HCT116 (cell line): ENCODE measurements around the gene TK1. TPM values are rescaled to one million over a fixed set of nuclear protein-coding genes. Genes with fewer than 3 reads are reported as not detected.

Experiments used
- ATAC-seq: fragments of 200-7000 bp; cut with Tn5 transposase; 2 replicates; pipeline ENCODE4 v1.9.1; 2020; ENCODE audit warnings: mild to moderate bottlenecking, moderate library complexity
- BruUV-seq: library from RNA; stranded (reverse); fragments of 400-500 nt; replicated peaks from 2 replicates; lab custom pipeline; 2021; lab: Mats Ljungman, UMichigan
- CTCF ChIA-PET: fragments of 300-600 bp; sonication (Branson Sonifier 250); formaldehyde crosslinking; loops from one replicate; lab custom pipeline; 2021; ENCODE audit warnings: antibody characterized with exemption; lab: Charles Lee
- POLR2A ChIA-PET: fragments of 300-600, 350-600 bp; sonication (Branson Sonifier 250); formaldehyde crosslinking; loops from one replicate; lab custom pipeline; 2021; ENCODE audit warnings: antibody characterized with exemption; lab: Charles Lee
- RAD21 ChIA-PET, 2 experiments: fragments of 300-600 bp; sonication (Branson Sonifier 250); formaldehyde crosslinking; loops; one replicate each; lab custom pipeline; 2023; ENCODE audit warnings: low total read pairs in 2 of 2; ENCODE audit not compliant: uncharacterized antibody in 2 of 2, unreplicated experiment in 2 of 2, low non-redundant PET in 1 of 2; lab: Charles Lee
- DNase-seq: peaks from one replicate; pipeline ENCODE4 v3.0.0-alpha.2; 2010; ENCODE audit warnings: low read depth, low spot score
- H2AFZ ChIP-seq: fragments of 200-600 bp; shearing (Covaris generic), sonication (generic); 2 replicates; pipeline ENCODE4 v1.6.1; 2017; ENCODE audit warnings: low read depth, mixed run types, mixed read lengths, antibody characterized with exemption, low read length; ENCODE audit not compliant: poor library complexity, severe bottlenecking
- H3K27ac ChIP-seq: 2 replicates; pipeline ENCODE4 v1.5.1; 2012; ENCODE audit warnings: low read depth, low read length
- H3K27me3 ChIP-seq: fragments of 200-600 bp; sonication (generic); 2 replicates; pipeline ENCODE4 v1.6.1; 2016; ENCODE audit warnings: mixed run types, low read length, mixed read lengths; ENCODE audit not compliant: insufficient read depth
- H3K36me3 ChIP-seq, 2 experiments: fragments of 200-500 bp in 1 of 2; fragments of 200-600 bp in 1 of 2; sonication (Bioruptor generic) in 1 of 2; sonication (generic) in 1 of 2; 2 replicates each; pipeline versions ENCODE4 v1.5.1 to v1.6.1; 2014 to 2016; ENCODE audit warnings: low read length in 2 of 2, inconsistent platforms in 1 of 2, mixed read lengths in 1 of 2, mixed run types in 1 of 2; ENCODE audit not compliant: insufficient read depth in 2 of 2, control insufficient read depth in 1 of 2
- H3K4me1 ChIP-seq, 2 experiments: fragments of 200-600 bp in 1 of 2; sonication (generic) in 1 of 2; 2 replicates each; pipeline versions ENCODE4 v1.5.1 to v1.6.1; 2012 to 2017; ENCODE audit warnings: low read length in 2 of 2, inconsistent platforms in 1 of 2, mild to moderate bottlenecking in 1 of 2, mixed read lengths in 1 of 2, mixed run types in 1 of 2, moderate library complexity in 1 of 2; ENCODE audit not compliant: insufficient read depth in 2 of 2, control insufficient read depth in 1 of 2
- H3K4me2 ChIP-seq: fragments of 200-600 bp; sonication (generic); 2 replicates; pipeline ENCODE4 v1.6.1; 2017; ENCODE audit warnings: mixed run types, low read length, mixed read lengths
- H3K4me3 ChIP-seq, 2 experiments: fragments of 200-600 bp in 1 of 2; sonication (generic) in 1 of 2; replicated peaks in 1 of 2; 2 replicates each; pipeline ENCODE4 v1.5.1; 2011 to 2016; ENCODE audit warnings: low read length in 2 of 2, control low read depth in 1 of 2, low read depth in 1 of 2, mild to moderate bottlenecking in 1 of 2, mixed read lengths in 1 of 2, mixed run types in 1 of 2
- H3K79me2 ChIP-seq: fragments of 200-600 bp; sonication (generic); 2 replicates; pipeline ENCODE4 v1.6.1; 2017; ENCODE audit warnings: mild to moderate bottlenecking, mixed run types, low read length, moderate library complexity, mixed read lengths; ENCODE audit not compliant: insufficient read depth
- H3K9ac ChIP-seq: fragments of 200-600 bp; sonication (generic); 2 replicates; pipeline ENCODE4 v1.6.1; 2016; ENCODE audit warnings: low read length, mixed read lengths
- H3K9me2 ChIP-seq: fragments of 200-600 bp; sonication (generic), shearing (Covaris generic); 2 replicates; pipeline ENCODE4 v1.6.1; 2017; ENCODE audit warnings: mixed run types, mild to moderate bottlenecking, moderate library complexity; ENCODE audit not compliant: insufficient read depth
- H3K9me3 ChIP-seq, 2 experiments: fragments of 200-500 bp in 1 of 2; fragments of 200-600 bp in 1 of 2; sonication (Bioruptor generic) in 1 of 2; sonication (generic) in 1 of 2; 2 replicates each; pipeline ENCODE4 v1.6.1; 2014 to 2017; ENCODE audit warnings: low read length in 2 of 2, mixed read lengths in 2 of 2, inconsistent platforms in 1 of 2, low read depth in 1 of 2, mild to moderate bottlenecking in 1 of 2, mixed run types in 1 of 2, moderate library complexity in 1 of 2; ENCODE audit not compliant: control insufficient read depth in 1 of 2, insufficient read depth in 1 of 2
- H4K20me1 ChIP-seq: fragments of 200-600 bp; sonication (generic), shearing (Covaris generic); 2 replicates; pipeline ENCODE4 v1.6.1; 2017; ENCODE audit warnings: mixed run types, mild to moderate bottlenecking, moderate library complexity; ENCODE audit not compliant: insufficient read depth
- EZH2phosphoT487 ChIP-seq: fragments of 200-600 bp; IDR thresholded peaks from 2 replicates; pipeline ENCODE4 v1.6.1; 2018; ENCODE audit warnings: antibody characterized with exemption, borderline replicate concordance
- FOSL1 ChIP-seq: IDR thresholded peaks from 2 replicates; pipeline ENCODE4 v1.6.1; 2012; ENCODE audit warnings: low read depth
- JUND ChIP-seq: IDR thresholded peaks from 2 replicates; pipeline ENCODE4 v1.6.1; 2012
- POLR2A ChIP-seq: IDR thresholded peaks from 2 replicates; pipeline ENCODE4 v1.7.0; 2011; ENCODE audit warnings: borderline replicate concordance; ENCODE audit not compliant: insufficient read depth, insufficient read length; ENCODE audit errors: extremely low read depth
- POLR2AphosphoS5 ChIP-seq: IDR thresholded peaks from 2 replicates; pipeline ENCODE4 v1.6.1; 2011; ENCODE audit warnings: mild to moderate bottlenecking, low read depth, low read length, moderate library complexity
- RAD21 ChIP-seq: IDR thresholded peaks from 2 replicates; pipeline ENCODE4 v1.6.1; 2012; ENCODE audit warnings: low read depth, mild to moderate bottlenecking
- SRF ChIP-seq: IDR thresholded peaks from 2 replicates; pipeline ENCODE4 v1.6.1; 2012; ENCODE audit warnings: low read depth
- TCF7L2 ChIP-seq: IDR thresholded peaks from 2 replicates; pipeline ENCODE4 v1.7.0; 2011; ENCODE audit warnings: borderline replicate concordance, inconsistent platforms; ENCODE audit not compliant: insufficient read depth, insufficient read length; ENCODE audit errors: extremely low read depth
- ZNF274 ChIP-seq: fragments of 200-500 bp; sonication (Bioruptor generic); IDR thresholded peaks from 2 replicates; pipeline ENCODE4 v1.6.1; 2014; ENCODE audit warnings: mild to moderate bottlenecking, low read depth, low read length, inconsistent platforms
- intact Hi-C: fragments of 100-400 bp; cut with micrococcal nuclease; formaldehyde crosslinking; loops from 2 replicates; pipeline ENCODE4 v1.10.0; 2022
- total RNA-seq: library from RNA; stranded (reverse); gene quantifications from one replicate; pipeline ENCODE4 v1.2.1, GENCODE V29; 2021; ENCODE audit not compliant: unreplicated experiment
- TF ChIP-seq, protein P1 (sequence below), 3 experiments: fragments of 200-600 bp in 1 of 3; sonication (generic) in 1 of 3; IDR thresholded peaks in 2 of 3; conservative IDR thresholded peaks in 1 of 3; 2 replicates each; pipeline ENCODE4 v1.5.1; 2012 to 2017; ENCODE audit warnings: low read depth in 2 of 3, low read length in 2 of 3, antibody characterized with exemption in 1 of 3, borderline replicate concordance in 1 of 3, control low read depth in 1 of 3, mild to moderate bottlenecking in 1 of 3, mixed read lengths in 1 of 3, mixed run types in 1 of 3, moderate library complexity in 1 of 3; ENCODE audit not compliant: insufficient read depth in 1 of 3
- TF ChIP-seq, protein P2 (sequence below): IDR thresholded peaks from 2 replicates; pipeline ENCODE4 v1.6.1; 2011; ENCODE audit warnings: mild to moderate bottlenecking, low read length, moderate library complexity; ENCODE audit not compliant: insufficient replicate concordance; ENCODE audit errors: extremely low read depth
- TF ChIP-seq, protein P3 (sequence below): IDR thresholded peaks from 2 replicates; pipeline ENCODE4 v1.6.1; 2012

The TK1 gene
- total RNA-seq, 1 experiment from 2014 or later: 315 TPM

DNA sequence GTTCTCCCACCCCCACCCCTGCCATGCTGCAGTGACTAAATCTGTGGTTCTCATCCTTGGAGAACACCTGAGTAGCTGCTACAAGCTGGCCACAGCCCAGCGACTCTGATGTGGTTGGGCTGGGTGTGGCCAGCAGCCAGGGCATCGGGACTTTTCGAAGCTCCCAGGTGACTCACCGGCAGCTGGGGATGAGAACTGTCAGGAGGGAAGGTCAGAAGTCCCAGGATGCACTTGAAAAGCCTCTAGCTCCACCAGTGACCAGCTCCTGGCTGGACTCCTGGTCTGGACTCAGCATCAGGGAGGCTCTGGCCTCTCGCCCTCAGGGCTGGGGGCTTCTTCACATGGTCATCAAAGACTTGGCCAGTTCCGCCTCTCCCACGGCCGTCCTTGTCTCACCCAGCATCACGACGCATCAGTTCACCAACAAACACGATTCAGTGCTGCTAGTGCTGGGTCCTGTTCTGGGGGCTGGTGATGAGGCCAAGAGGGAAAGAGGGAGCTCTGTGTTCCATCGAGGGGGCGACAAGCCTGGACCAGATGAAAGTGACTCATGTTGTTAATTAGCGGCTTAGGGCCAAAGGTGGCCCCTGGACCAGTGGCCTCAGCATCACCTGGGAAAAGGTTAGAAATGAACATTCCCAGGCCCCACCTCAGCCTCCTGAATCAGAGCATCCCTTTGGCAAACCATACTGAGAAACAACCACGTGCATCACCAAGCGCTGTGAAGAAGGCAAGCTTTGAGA lies 44.6 kb downstream of the TK1 start:
- no peaks in the 10 kb centered on the region for H4K20me1 ChIP-seq
- no peaks in the 10 kb centered on the region for H3K36me3 ChIP-seq
- TF ChIP-seq, protein P1, sequence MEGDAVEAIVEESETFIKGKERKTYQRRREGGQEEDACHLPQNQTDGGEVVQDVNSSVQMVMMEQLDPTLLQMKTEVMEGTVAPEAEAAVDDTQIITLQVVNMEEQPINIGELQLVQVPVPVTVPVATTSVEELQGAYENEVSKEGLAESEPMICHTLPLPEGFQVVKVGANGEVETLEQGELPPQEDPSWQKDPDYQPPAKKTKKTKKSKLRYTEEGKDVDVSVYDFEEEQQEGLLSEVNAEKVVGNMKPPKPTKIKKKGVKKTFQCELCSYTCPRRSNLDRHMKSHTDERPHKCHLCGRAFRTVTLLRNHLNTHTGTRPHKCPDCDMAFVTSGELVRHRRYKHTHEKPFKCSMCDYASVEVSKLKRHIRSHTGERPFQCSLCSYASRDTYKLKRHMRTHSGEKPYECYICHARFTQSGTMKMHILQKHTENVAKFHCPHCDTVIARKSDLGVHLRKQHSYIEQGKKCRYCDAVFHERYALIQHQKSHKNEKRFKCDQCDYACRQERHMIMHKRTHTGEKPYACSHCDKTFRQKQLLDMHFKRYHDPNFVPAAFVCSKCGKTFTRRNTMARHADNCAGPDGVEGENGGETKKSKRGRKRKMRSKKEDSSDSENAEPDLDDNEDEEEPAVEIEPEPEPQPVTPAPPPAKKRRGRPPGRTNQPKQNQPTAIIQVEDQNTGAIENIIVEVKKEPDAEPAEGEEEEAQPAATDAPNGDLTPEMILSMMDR (IDR thresholded peaks at IDR 0.05 in 2 of 3, conservative IDR thresholded peaks at IDR 0.05 in 1 of 3; ENCODE audit: borderline replicate concordance in 1 of 3, insufficient read depth in 1 of 3, low read depth in 2 of 3, low read length in 2 of 3): no peak
- TF ChIP-seq FOSL1 (no peak), TCF7L2 (peak; percentile 98), JUND (no peak), EZH2phosphoT487 (no peak), ZNF274 (no peak), POLR2AphosphoS5 (peak; percentile 88), RAD21 (no peak), SRF (no peak), POLR2A (no peak)
- TF ChIP-seq, protein P2, sequence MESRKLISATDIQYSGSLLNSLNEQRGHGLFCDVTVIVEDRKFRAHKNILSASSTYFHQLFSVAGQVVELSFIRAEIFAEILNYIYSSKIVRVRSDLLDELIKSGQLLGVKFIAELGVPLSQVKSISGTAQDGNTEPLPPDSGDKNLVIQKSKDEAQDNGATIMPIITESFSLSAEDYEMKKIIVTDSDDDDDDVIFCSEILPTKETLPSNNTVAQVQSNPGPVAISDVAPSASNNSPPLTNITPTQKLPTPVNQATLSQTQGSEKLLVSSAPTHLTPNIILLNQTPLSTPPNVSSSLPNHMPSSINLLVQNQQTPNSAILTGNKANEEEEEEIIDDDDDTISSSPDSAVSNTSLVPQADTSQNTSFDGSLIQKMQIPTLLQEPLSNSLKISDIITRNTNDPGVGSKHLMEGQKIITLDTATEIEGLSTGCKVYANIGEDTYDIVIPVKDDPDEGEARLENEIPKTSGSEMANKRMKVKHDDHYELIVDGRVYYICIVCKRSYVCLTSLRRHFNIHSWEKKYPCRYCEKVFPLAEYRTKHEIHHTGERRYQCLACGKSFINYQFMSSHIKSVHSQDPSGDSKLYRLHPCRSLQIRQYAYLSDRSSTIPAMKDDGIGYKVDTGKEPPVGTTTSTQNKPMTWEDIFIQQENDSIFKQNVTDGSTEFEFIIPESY: peak; percentile 85
- TF ChIP-seq, protein P3, sequence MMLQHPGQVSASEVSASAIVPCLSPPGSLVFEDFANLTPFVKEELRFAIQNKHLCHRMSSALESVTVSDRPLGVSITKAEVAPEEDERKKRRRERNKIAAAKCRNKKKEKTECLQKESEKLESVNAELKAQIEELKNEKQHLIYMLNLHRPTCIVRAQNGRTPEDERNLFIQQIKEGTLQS: no peak
- H3K4me2 ChIP-seq: peak overlapping the region; percentile 82
- H3K9me3 ChIP-seq: no peaks in the 10 kb centered on the region
- intact Hi-C loops: no loop called here
- BruUV-seq: no TSS peak
- H3K9me2 ChIP-seq: no peaks in the 10 kb centered on the region
- ChIA-PET RAD21 (interaction anchor here (0.5 to 1.4 kb wide), 5 partner anchors 14 to 219 kb away, joined by 3 to 6 read pairs (median 3); partner anchors contain the start of gene TMC6 (in 1 of the 2)), CTCF (interaction anchor here (0.6 to 2.0 kb wide), 12 partner anchors 9 to 123 kb away, joined by 3 to 7 read pairs (median 4); partner anchors contain the start of genes AFMID and TK1), POLR2A (interaction anchor here (0.6 to 1.8 kb wide), 9 partner anchors 10 to 202 kb away, joined by 3 to 24 read pairs (median 5); partner anchors contain the start of genes AFMID and TK1)
- H3K4me1 ChIP-seq: peaks cover 59 to 85% of the 10 kb centered on the region in 2 experiments
- no peak overlapping the region for H2AFZ ChIP-seq
- H3K27ac ChIP-seq: peak overlapping the region; percentile 67
- no peaks in the 10 kb centered on the region for H3K27me3 ChIP-seq
- no peaks in the 10 kb centered on the region for H3K79me2 ChIP-seq
- DNase-seq: peak; percentile 97
- peak overlapping the region; percentile 58 for H3K9ac ChIP-seq
- peak; percentile 48 for ATAC-seq
- H3K4me3 ChIP-seq: peak overlapping the region; percentile 13 to 44
